Thyroid gland (tissue), 4 donors: Measurements from ENCODE around the gene FAM47E. TPM values are rescaled to one million over a fixed set of nuclear protein-coding genes. Genes with fewer than 3 reads are reported as not detected.

Experiments used
- DNase-seq, 2 donors: peaks; one replicate each; pipeline ENCODE4 v3.0.0-alpha.2; 2019
- H3K27ac ChIP-seq, 3 donors: fragments of 200-600 bp; sonication (generic); 1 replicate in 2 of 3; 2 replicates in 1 of 3; pipeline ENCODE4 v1.5.1; 2016 to 2019; ENCODE audit warnings: mild to moderate bottlenecking in 1 of 3, moderate library complexity in 1 of 3
- H3K27me3 ChIP-seq: fragments of 200-600 bp; sonication (generic); one replicate; pipeline ENCODE4 v1.5.1; 2019
- H3K36me3 ChIP-seq, 2 donors: fragments of 200-600 bp; sonication (generic); one replicate each; pipeline ENCODE4 v1.5.1; 2016 to 2019
- H3K4me1 ChIP-seq, 2 donors: fragments of 200-600 bp; sonication (generic); one replicate each; pipeline ENCODE4 v1.5.1; 2017 to 2019
- H3K4me3 ChIP-seq, 3 donors: fragments of 200-600 bp; sonication (generic); replicated peaks in 1 of 3; 1 replicate in 2 of 3; 2 replicates in 1 of 3; pipeline ENCODE4 v1.5.1; 2016; ENCODE audit warnings: mild to moderate bottlenecking in 1 of 3
- H3K9me3 ChIP-seq: fragments of 200-600 bp; sonication (generic); one replicate; pipeline ENCODE4 v1.5.1; 2017
- CTCF ChIP-seq, 6 experiments: fragments of 200-600 bp in 3 of 6; fragments of 450-650 bp in 3 of 6; sonication (generic) in 3 of 6; IDR thresholded peaks; one replicate each; pipeline ENCODE4 v1.5.1; 2016 to 2019; ENCODE audit warnings: antibody characterized with exemption in 6 of 6, mild to moderate bottlenecking in 2 of 6, inconsistent platforms in 1 of 6, moderate library complexity in 1 of 6
- POLR2A ChIP-seq, 2 donors: fragments of 450-650 bp; IDR thresholded peaks; one replicate each; pipeline ENCODE4 v1.6.1; 2017; ENCODE audit warnings: antibody characterized with exemption in 2 of 2, mild to moderate bottlenecking in 2 of 2, moderate library complexity in 1 of 2
- WGBS, 2 donors: methylation state at CpG; one replicate each; pipeline ENCODE4 v1.1.5; 2017; 5-methylcytosine and 5-hydroxymethylcytosine counted together
- intact Hi-C: fragments of 100-400 bp; cut with DNase I; formaldehyde crosslinking; loops from one replicate; pipeline ENCODE4 v1.15.1; 2023
- total RNA-seq, 4 donors: library from RNA; depleted of rRNA; stranded (reverse); fragments of >200 nt; gene quantifications; one replicate each; pipeline ENCODE4 v1.2.3, GENCODE V29; 2016

The FAM47E gene
- total RNA-seq, 4 donors from 2014 or later: 9.7 to 16.9 (median 13.7) TPM

GRCh38 chr4:76211769-76212708, 39.5 kb upstream of the FAM47E start:
- intact Hi-C loops: no loop called here
- Histone ChIP-seq H3K27ac (peak overlapping the region; percentile 89 to 99 (median 97)), H3K36me3 (no peaks in the 10 kb centered on the region), H3K27me3 (no peaks in the 10 kb centered on the region), H3K4me3 (peak overlapping the region in 2 of 3 donors; percentile 74 to 93), H3K9me3 (no peaks in the 10 kb centered on the region), H3K4me1 (peaks cover 39 to 66% of the 10 kb centered on the region in 2 donors)
- WGBS, 2 donors: 35 to 41% methylated on average over 6 of the region's 6 CpGs
- DNase-seq: peak; percentile 35 to 50
- TF ChIP-seq POLR2A (IDR thresholded peaks at IDR 0.05) (no peak), CTCF (IDR thresholded peaks at IDR 0.05) (no peak)

DNA sequence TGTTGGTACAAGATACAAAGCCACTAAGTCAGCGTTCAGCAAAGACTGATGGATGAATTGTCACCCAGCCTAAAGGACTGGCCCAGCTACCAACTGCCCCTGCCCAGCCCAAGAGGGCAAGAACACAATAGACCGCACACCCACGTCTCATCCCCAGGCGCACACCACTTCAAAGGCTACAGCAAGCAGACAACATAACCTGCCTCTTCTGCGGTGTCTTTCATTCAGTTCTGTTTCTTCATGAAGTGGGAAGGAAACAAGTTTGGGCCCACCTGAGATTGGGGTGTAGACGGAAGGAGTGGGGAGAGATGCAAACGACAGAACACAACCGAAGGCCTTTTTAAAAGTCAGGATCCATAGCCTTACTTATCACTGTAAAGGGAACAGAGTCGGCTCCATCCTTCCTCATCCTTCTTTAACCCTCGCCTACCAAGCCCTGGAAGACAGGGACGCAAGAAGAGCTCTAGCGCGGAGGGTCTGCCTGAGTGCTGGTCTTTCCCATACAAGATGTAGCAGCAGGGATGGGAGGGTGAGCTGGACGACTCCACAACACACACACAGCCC, 38.6 kb upstream of the FAM47E start:
- H3K9me3 ChIP-seq: no peaks in the 10 kb centered on the region
- intact Hi-C loops: no loop called here
- H3K36me3 ChIP-seq: no peaks in the 10 kb centered on the region
- peaks cover 39 to 65% of the 10 kb centered on the region in 2 donors for H3K4me1 ChIP-seq
- TF ChIP-seq CTCF (IDR thresholded peaks at IDR 0.05) (no peak), POLR2A (IDR thresholded peaks at IDR 0.05) (no peak)
- 5% methylated on average over 13 to 14 of the region's 14 CpGs for WGBS, 2 donors
- peak overlapping the region; percentile 66 to 93 (median 74) for H3K4me3 ChIP-seq
- DNase-seq: peak; percentile 22 to 26
- no peaks in the 10 kb centered on the region for H3K27me3 ChIP-seq
- H3K27ac ChIP-seq: peak overlapping the region; percentile 89 to 99 (median 97)

DNA sequence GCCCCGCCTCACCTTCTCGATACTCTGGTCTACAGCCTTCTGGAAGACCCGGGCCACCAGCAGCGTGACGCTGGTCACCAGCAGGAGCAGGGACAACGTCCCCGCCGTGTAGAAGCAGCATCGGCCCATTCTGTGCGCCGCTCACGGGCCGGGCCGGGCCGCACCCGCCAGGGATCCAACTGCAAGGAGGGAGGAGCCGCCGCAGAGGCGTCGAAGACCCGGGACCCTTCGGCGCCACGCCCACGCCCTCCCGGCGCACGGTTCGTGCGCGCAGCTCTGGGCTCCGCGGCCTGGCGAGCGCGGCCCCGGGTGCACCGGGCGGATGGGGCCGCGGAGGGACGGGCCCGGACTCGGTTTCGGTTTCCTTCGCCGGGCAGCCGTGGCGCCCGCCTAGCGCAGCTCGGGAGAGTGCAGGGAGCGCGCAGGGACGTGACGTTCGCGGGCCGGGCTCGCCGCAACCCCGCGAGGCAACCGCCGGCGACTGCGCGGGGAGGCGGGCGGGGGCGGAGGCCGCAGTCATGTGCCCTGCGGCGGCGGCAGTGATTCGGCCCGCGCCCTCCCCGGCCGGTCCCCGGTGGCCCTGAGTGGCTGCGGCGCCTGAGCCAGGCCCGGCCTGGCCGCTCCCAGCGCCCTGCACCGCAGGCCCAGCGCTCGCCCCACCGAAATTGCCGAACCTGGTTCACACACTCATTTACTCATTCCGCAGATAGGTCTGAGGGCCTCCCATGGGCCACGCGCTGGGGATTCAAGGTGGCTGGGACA, 37.9 kb upstream of the FAM47E start, which contains the start of gene SCARB2:
Gene SCARB2, minus strand, starts transcription at position 410 of the 762 bp plus-strand sequence. Its CDS starts 281 bp downstream, at position 129.
- DNase-seq: peak; percentile 90 to 91
- peak within 1 kb of the TSS; percentile 89 to 99 (median 97) for H3K27ac ChIP-seq
- peak within 1 kb of the TSS; percentile 66 to 93 (median 74) for H3K4me3 ChIP-seq
- H3K4me1 ChIP-seq: peaks cover 37 to 61% of the 10 kb centered on the region in 2 donors
- TF ChIP-seq POLR2A (IDR thresholded peaks at IDR 0.05) (peak; percentile 41 to 95), CTCF (IDR thresholded peaks at IDR 0.05) (peak in 1 of 6 experiments; percentile 17)
- H3K9me3 ChIP-seq: no peaks in the 10 kb centered on the region
- no peaks in the 10 kb centered on the region for H3K36me3 ChIP-seq
- WGBS, 2 donors: 0% methylated on average over 8 to 24 of the region's 94 CpGs
- H3K27me3 ChIP-seq: no peaks in the 10 kb centered on the region
- intact Hi-C loops: no loop called here

GRCh38 chr4:76214177-76214675, 37.3 kb upstream of the FAM47E start:
- no peaks in the 10 kb centered on the region for H3K36me3 ChIP-seq

More at GRCh38 chr4:76214177-76214675, 37.3 kb upstream of the FAM47E start:
- H3K4me3 ChIP-seq: peak overlapping the region; percentile 49 to 93 (median 66)
- peak in 1 of 2 donors; percentile 30 for DNase-seq
- WGBS, 2 donors: 9 to 24% methylated on average over 6 to 10 of the region's 10 CpGs
- no peaks in the 10 kb centered on the region for H3K27me3 ChIP-seq
- TF ChIP-seq POLR2A (IDR thresholded peaks at IDR 0.05): no peak
- TF ChIP-seq CTCF (IDR thresholded peaks at IDR 0.05): no peak
- H3K27ac ChIP-seq: peak overlapping the region; percentile 89 to 99 (median 97)
- H3K4me1 ChIP-seq: peaks cover 36 to 60% of the 10 kb centered on the region in 2 donors
- intact Hi-C loops: no loop called here
- H3K9me3 ChIP-seq: no peaks in the 10 kb centered on the region
